Measurements from ENCODE around the gene DKKL1.

The DKKL1 gene

DNA sequence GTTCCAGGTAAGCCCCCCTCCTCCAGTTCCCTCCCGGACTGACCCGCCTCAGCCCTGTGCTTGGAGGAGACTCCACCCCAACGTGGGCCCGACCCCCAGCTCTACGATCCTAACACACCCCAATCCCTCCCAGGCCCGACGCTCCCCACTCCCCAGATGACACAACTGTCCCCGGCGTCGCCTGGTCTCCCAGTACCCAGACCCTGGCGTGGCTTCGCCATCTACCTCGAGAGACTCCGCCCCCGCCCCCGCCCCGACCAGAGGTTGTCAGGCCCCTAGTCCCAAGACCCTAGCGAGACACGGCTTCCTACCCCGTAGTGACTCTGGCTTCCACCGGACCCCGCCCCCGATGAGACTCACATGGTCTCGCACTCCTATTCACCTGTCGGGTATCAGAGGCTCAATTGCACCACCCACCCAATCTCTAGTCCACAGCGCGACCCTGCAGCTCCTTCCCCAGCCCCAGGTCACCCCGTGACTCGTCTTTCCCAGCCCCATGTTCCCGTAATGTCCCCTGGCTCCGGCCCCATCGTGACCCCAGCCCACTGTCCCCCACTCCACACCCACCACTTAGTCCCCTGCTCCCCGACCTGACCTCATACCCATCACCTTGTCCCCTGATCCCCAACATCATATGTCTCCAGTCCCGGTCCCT, 25.5 kb upstream of the DKKL1 start:
- DNase-seq, result no peak

DNA sequence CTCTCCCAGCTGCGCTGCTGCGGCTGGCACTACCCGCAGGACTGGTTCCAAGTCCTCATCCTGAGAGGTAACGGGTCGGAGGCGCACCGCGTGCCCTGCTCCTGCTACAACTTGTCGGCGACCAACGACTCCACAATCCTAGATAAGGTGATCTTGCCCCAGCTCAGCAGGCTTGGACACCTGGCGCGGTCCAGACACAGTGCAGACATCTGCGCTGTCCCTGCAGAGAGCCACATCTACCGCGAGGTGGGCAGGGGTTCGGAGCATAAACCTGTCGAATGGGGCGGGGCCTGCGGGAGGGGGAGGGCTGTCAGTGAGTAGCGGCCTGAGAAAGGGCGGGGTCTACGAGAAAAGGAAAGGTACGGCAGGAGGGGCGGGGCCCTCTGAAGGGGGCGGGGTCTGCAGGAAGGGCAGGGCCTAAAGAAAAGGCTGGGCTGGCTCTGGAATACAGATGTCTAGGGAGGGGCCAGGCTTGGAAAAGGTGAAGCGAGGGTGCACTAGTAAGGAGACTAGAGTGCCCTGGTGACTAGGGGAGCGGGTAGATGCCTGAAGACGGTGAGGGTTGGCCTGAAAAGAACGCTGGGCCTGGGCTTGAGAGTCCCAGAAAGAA, 24.9 kb upstream of the DKKL1 start:
- DNase-seq, result no peak

DNA sequence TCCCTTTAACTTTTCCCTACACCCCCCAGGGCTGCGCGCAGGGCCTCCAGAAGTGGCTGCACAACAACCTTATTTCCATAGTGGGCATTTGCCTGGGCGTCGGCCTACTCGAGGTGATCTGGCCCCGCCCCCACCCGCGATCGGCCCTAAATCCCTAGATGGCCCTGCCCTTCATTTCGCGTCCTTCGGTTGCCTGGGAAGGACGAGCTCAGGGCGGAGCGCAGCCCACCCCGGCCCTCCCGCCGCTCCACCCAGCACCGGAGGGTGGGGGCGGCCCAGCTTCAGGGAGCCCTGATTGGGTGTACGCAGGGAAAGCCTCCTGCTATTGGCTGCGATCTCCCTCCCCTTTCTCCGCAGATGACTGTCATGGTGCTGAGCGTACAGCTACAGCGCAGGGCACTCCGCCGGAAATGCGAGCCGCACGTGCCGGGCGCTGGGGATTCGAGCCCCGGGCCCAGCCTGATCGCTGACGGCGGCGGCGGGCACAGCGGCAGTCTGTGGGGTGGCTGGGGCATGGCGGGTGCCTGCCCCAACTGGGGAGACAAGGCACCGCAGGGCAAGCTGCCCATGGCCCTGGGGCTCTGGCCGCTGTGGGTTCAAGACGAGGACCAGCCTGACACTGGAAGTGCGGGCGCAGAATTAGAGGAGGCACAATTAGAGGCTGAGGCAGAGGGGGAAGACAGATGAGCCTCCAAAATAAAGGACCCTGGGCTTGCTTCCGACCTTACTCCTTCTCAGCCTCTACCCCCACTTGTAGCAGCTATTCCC, 24.2 kb upstream of the DKKL1 start:
- DNase-seq, result no peak

DNA sequence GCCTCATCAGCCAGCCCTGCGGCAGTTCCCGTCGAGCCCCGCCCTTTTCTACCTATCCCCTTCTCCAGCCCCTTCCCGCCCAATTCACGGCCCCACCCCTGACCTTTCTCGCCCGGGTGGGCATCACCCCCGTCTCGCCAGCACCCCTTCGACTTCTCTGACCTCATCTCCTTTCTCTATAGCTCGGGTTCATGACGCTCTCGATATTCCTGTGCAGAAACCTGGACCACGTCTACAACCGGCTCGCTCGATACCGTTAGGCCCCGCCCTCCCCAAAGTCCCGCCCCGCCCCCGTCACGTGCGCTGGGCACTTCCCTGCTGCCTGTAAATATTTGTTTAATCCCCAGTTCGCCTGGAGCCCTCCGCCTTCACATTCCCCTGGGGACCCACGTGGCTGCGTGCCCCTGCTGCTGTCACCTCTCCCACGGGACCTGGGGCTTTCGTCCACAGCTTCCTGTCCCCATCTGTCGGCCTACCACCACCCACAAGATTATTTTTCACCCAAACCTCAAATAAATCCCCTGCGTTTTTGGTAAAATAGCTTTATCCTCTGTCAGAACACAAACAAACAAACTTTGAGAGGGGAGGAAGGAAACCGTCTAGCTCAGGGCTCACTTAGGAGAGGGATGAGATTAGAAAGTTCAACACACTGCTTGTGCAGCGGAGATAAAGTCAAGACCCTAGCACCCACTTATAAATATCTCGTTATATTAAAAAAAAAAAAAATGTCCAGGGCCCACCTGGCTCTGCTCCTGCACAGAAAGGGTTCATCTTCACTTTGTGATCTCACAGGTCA, 23.4 kb upstream of the DKKL1 start:
- no peak for DNase-seq

DNA sequence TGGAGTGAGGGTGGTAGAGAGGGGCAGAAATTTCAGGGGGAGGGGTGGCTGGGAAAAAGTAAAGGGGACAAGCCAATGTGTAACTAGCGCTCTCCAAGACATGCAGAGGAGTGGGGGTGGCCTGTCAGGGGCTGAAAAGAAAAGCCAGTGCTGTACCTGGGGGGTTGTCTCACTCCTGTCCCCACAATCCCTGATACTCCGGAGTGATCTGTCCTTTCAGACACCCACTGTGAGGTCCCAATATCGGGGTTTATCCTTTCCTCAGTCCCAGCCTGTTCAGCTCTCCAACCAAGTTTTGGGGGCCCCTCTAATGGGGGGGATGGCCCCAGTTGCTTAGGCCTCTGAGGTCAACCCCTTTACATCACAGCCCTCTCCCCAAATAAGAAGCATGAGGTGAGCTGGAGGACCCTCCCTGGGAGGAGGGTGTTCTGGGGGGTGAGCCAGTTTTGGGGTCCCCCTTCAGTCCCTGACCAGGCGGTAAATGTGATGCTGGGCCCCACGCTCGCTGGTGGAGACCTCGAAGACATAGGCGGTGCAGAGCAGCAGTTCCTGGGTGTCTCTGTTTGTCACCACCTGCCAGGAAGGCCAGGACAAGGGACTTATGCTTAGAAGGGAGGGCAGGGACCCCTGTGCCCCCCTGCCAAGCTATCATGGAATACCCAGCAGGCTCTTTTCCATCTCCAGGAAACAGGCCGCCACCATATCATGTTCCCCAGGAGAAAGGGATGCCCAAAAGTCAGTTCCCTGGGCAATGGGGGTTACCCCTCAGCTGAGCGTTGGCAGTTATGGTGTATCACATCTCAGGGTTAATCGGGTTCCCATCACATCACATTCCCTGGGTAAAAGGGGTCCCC, 22.6 kb upstream of the DKKL1 start:
- no peak for DNase-seq

DNA sequence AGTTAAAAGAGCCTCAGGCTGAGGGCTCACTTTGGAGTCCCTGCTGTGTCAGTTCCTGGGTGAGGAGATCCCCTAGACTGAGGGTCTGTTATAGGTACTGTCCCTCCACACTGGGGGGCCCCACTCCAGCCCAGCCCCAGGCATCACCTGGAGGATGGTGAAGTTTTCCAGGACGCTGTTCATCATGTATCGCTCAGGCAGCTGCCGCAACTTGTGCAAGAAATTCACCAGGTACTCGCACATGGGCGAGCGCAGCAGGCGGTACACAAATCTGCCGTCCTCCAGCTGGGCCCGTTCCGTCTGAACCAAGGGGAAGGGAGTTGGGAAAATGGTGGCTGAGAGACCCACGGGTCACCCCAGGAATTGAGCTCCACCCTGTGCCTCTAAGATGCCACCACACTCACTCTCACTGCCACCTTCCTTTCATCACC, 21.4 kb upstream of the DKKL1 start:
- DNase-seq, result no peak

DNA sequence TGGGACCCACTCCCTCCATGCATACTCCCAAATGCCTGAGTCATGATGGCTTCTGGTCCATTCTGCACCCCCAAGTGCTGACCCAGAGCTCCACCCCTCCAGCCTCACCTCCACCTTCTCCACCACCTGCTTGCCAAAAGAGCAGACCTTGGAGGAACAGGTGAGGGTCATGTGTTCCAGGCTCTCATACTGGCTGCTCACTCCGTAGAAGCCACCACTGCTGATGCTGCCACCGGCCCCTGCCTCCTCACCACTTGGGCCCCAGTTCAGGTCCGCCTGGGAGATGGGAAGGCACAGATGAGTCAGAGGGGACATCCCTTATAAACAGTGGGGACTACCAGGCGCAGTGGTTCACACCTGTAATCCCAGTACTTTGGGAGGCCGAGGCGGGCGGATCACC, 20.6 kb upstream of the DKKL1 start:
- no peak for DNase-seq

DNA sequence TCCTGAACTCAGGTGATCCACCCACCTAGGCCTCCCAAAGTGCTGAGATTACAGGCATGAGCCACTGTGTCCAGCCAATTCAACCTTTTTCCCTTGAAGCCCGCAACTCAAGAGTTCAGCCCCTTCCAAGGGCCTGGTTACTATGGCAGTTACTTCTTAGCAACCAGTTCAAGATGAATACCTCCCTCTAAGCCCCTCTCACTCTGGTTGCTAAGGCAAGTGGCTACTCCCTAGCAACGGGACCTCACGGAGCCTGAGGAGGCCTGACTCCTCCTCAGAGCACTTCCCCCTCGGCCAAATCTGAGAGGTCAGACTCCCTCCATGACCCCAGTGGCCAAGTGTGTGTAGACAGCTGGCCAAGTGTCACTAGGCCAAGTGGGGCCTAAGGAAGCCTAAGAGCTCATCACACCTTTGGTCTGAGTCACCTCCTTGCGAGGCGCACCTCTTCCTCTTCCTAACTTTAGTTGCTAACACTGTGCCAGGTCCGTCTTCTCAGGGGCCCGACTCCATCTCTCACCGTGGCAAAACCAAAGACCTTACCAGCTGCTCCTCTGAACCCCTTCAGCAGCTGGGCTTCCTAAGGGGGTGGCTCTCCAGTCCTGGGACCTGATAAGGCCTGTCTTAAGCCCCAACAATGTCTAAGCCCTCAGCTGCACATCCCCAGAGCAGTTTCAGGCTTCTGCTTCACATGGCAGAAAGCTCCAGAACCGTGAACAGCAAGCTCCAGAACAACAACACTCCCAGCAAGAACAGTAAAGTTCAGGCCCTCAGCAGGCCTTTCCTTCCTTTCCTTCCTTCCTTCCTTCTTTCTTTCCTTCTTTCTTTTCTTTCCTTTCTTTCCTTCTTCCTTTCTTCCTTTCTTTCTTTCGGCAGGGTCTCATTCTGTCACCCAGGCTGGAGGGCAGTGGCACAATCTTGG, 18.9 kb upstream of the DKKL1 start:
- no peak for DNase-seq

DNA sequence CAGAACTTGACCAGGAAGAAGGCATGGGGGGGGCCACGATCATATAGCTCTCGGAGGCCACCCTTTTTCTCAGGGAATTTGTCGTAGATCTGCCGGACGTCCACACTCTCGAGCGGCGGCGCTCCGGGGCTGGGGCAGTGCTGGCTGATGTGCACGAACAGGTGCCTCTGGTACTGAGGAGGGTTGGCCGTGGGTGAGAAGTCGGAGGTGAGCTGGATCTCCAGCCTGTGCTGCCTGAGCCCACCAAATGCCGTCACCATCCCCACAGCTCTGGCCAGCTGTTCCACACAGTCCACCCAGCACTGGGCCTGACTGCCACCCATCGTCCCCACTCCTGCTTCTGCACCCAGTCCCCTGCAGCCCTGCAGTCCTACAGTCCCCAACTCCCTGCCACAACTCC, 16.5 kb upstream of the DKKL1 start:
- DNase-seq, result no peak

DNA sequence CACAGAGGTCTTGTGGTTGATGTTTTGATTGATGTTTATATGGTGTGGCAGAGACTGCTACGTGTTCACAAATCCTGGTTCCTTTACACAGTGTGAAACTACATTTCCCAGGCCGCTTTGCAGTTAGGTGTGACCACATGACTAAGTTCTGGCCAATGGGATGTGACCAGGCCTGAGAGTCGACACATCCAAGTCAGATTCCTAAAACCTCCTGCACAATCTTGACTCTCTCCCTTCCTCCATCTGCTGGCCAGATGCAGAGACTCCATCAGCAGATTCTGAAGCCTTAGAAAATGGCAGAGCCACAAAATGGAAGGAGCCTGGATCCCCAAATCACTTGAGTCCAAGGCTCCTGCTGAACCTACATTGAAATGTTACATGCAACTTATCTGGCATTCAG, 15.8 kb upstream of the DKKL1 start:
- DNase-seq, result no peak

DNA sequence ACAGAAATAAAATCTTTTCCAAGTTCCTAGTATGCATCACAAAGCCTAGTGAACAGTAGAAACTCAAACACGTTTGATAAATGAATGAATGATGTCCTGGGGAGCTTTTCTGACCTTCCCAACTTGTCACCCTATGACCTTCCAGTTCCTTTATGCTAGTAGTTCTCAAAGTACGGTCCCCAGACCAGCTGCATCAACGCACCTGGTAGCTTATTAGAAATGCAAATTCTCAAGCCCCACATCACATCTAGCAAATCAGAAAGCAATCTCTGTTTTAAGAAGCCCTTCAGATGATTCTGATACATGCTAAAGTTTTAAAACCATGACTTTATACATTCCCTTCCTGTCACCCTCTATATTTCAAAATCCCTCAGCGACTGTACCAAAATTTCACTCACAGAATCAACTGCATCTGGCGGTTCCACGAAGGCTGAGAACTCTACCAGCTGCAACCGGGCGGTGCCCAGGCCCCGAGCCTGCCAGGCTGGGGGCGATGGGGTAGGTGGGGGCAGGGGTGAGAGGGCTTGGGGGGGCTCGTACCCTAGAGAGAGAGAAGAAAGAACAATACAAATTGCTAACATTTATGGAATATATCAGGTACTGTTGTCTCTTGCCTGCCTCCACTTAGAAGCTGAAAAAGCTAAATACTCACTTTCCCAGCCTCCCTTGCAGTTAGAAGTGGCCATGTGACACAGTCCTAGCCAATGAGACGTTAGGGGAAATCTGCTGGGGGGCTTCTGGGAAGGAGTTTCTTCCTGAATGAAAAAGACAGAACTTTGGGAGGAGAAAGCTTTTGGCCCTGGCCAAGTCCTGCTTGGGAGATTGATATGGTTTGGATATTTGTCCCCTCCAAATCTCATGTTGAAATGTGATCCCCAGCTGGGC, 15.1 kb upstream of the DKKL1 start:
- DNase-seq, result no peak

DNA sequence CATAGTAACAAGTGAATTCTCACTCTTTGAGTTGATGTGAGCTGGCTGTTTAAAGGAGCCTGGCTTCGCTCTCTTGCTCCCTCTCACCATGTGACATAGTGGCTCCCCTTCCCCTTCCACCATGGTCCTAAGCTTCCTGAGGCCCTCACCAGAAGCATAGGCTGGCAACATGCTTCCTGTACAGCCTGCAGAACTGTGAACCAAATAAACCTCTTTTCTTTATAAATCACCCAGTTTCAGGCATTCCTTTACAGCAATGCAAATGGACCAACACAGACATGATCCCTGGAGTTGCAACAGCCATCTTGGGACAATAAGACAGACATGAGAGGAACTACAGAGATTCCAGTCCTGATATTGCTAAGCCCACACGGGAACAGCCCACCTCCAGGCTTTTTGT, 14.1 kb upstream of the DKKL1 start:
- DNase-seq, result no peak

DNA sequence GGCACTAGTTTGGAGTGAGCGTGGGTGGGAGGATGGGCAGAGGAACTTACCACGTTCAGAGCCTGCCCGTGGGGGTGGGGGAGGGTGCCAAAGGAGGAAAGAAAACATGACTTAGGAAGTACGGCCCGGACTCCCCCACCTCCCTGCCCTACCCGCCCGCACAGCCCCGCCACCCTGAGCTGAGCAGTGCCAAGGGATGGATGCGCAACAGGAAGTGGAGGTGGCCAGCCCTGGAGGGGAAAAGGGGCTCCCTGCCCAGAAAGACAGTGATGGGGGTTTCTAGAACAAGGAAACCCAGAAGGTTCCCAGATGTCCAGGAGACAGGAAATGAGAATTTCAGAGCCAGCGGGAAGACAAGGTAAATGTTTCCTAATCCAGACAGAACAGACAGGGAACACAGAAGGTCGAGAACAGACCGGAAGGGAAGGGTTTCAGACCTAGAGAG, 7.7 kb upstream of the DKKL1 start:
- no peak for DNase-seq

DNA sequence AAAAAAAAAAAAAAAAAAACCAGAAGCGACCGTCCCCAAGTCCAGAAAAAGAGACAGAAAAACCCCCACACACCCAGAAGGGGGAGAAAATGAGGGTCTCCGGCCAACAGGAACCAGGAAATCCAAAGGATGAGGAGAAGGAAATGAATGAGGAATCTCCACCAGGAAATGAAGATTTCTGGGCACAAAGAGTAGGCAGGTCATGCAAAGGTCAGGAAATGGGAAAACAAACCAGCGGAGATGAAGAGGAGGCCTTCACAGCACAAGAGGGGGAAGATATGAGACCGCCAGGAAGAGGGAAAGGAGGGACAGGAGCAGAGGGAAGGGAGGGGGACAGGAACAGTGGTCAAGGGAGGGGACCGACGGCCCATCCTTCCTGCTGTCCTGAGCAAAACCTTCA, 7.3 kb upstream of the DKKL1 start:
- no peak for DNase-seq

DNA sequence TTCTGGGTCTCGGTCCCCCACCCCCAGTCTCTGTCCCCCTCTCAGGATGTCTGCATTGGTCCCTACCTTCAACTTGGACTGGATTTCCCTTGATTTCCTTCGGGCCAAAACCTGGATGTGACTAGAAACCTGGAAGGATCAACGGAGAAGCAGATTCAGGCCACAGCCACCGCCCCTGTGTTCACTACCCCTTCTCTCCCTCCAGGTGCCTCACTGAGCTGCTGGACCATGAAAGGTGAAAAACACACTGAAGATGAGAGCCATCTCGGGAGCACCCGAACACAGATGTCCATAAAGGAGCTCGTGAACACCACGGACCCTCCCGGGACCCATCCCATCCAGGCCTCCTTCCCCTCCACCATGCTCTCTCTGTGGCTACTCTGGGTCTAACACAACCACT, 6.5 kb upstream of the DKKL1 start:
- DNase-seq, result no peak

DNA sequence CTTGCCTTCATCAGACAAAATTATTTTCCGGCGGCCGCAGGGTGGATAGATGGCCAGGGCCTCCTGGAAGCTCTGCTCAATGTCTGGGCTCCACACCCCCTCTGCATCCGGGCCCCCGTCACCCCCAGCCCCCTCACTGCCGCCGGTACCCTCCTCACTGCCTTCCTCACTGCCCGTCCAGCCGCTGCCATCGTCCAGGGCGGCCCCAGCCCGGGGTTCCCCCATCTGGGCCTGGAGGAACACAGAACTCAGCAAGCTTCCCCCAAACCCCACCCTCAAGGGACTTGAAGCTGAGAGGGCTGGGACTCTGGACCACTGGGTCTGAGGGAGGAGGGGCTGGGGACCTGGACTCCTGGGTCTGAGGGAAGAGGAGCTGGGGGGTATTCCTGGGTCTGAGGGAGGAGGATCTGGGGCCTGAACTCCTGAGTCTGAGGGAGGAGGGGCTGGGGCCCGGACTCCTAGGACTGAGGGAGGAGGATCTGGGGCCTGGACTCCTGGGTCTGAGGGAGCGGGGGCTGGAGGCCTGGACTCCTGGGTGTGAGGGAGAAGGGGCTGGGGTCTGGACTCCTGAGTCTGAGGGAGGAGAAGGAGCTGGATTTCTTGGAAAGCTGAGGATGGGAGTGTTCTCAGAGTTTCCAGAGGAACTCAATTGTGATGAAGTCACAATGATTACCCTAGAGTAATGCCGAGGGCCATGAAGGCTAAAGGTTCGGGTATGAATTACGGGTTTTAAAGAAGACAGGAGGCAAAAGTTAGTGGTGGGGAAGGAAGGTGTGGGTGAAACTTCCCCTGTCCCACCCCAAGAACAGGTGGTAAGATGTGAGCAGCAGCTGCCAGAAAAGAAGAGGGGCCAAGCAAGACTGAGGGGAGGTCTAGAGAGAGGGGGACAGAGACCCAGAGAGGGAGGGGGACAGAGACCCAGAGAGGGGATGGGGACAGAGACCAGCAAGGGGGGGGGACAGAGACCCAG, 3.5 kb upstream of the DKKL1 start:
- DNase-seq, result no peak

DNA sequence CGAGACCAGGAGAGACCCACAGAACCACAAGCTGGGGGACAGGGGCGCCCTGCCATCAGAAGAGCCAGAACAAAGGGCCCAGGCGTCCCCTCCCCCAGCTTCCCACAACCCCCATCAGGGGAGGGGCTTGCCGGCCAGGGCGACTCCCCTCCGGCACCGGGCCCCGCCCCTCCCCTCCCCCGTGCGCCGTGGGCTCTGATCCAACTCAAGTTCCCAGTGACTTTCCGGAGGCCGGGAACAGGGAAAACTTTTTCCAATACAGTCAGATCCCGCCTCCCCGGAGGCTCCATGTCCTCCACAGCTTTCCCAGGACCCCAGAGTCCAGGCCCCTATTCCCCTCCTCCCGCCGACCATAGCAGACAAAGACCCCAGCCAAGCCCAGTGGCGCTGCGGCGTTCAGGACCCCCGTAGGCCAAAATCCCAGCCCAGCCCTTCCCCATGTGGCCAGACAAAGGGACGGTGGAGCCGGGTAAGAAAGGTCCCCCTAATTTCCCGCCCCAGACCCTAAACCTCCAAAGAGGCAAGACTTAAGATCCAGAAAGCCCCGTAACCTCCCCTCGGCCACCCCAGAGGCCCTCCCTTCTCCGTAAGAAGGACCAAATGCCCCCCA, 2.1 kb upstream of the DKKL1 start:
- DNase-seq, result no peak

All from NCI-H2081 (cell line).